Measurements from ENCODE around the gene SOAT2.
"Not testable (repeated sequence)": the region's sequence is repeated elsewhere in the genome, so short reads cannot be mapped to it uniquely, and the experiment has no call there.

Gene SOAT2

DNA sequence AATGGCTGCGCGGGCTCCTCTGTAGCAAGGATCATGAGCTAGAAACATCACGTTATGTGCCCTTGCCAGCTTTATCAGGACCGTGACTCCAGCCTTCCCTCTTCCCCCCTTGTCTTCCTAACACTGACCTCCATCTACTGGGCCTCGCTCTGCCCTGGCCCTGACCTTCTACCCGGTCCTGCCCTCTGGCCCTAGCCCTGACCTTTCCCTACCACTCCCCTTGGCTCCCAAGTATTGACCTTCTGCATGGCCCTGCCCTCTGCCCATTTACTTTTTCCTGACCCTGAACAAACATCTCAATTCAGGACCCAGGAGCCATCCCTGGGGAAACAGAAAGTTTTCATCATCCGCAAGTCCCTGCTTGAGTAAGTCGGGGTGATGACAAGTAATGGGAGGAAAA, 2.0 kb downstream of the SOAT2 start:
- Histone ChIP-seq H2BK5ac (ENCODE audit: low read depth, low read length, poor library complexity, severe bottlenecking) (no peak overlapping the region), H3K27me3 (ENCODE audit: control insufficient read depth in 1 of 2, insufficient read depth in 1 of 2, low read length in 2 of 2) (no peaks in the 10 kb centered on the region), H2BK120ac (ENCODE audit: low read depth, low read length) (no peak overlapping the region), H3K18ac (ENCODE audit: low read depth in 1 of 2, low read length in 2 of 2) (no peak overlapping the region), H3K36me3 (ENCODE audit: control insufficient read depth in 1 of 2, insufficient read depth in 2 of 2, low read depth in 1 of 2, low read length in 2 of 2) (peaks cover 0 to 31% of the 10 kb centered on the region in 2 experiments), H3K14ac (ENCODE audit: low read length in 2 of 2) (no peak overlapping the region), H2BK15ac (ENCODE audit: low read depth, poor library complexity, severe bottlenecking) (peak overlapping the region; percentile 36), H4K8ac (ENCODE audit: low read length) (no peak overlapping the region), H3K9ac (ENCODE audit: low read length) (no peak overlapping the region), H3K9me3 (ENCODE audit: control insufficient read depth, low read length) (no peaks in the 10 kb centered on the region), H3K4ac (ENCODE audit: low read depth in 1 of 2, low read length in 2 of 2) (no peak overlapping the region), H2BK12ac (ENCODE audit: low read length in 2 of 2) (no peak overlapping the region), H3K4me3 (ENCODE audit: insufficient read depth in 1 of 2, low read depth in 1 of 2, low read length in 2 of 2) (no peak overlapping the region), H3K4me1 (ENCODE audit: control insufficient read depth, insufficient read depth, low read depth, low read length) (peaks cover 3% of the 10 kb centered on the region), H3K4me2 (ENCODE audit: low read length, poor library complexity, severe bottlenecking) (no peak overlapping the region), H2AK5ac (ENCODE audit: low read length, severe bottlenecking) (no peak overlapping the region), H2AFZ (ENCODE audit: low read depth, low read length) (no peak overlapping the region), H3K27ac (ENCODE audit: low read length, poor library complexity, severe bottlenecking) (no peak overlapping the region), H4K91ac (ENCODE audit: low read length) (peak overlapping the region; percentile 21), H3K23ac (ENCODE audit: low read length in 2 of 2) (no peak overlapping the region), H3K79me1 (replicated peaks; ENCODE audit: low read length, poor library complexity, severe bottlenecking) (no peaks in the 10 kb centered on the region)
- no peak for DNase-seq
- 92% methylated on average over 8 of the region's 8 CpGs for WGBS

DNA sequence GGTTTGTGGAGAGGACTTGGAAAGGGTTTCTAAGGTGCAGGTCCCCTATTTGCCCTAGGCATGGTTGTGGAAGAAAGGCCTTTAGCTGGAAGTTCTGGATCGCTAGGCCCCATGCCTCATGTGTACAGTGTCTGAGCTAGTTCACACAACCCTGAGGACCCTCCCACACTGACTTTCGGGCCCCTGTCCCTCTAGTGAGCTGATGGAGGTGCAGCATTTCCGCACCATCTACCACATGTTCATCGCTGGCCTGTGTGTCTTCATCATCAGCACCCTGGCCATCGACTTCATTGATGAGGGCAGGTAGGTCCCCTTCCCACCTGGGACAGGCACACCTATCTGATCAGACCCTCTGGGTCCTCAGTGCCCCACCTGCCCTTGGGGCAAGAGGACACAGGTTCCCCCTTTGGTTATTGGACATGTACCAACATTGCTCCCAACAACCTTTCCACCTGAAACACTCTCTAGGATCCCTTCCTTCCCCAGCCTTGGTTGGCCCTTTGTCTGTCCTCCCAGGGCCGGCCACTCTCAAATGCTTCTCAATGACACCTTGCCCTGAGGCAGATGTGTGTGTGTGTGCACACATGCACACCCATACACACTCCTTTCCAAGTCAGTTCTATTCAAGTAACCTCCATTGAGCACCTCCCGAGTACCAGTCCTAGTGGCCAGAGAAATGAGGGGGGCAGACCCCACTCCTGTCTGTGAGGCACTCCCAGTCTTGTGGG, 2.6 kb downstream of the SOAT2 start:
- peaks cover 3% of the 10 kb centered on the region for H3K4me1 ChIP-seq (ENCODE audit: control insufficient read depth, insufficient read depth, low read depth, low read length)
- no peak overlapping the region for H4K91ac ChIP-seq (ENCODE audit: low read length)
- H3K18ac ChIP-seq (ENCODE audit: low read depth in 1 of 2, low read length in 2 of 2) = no peak overlapping the region
- H2AK5ac ChIP-seq (ENCODE audit: low read length, severe bottlenecking) = no peak overlapping the region
- H3K9ac ChIP-seq (ENCODE audit: low read length) = no peak overlapping the region
- H3K14ac ChIP-seq (ENCODE audit: low read length in 2 of 2) = peak overlapping the region in 1 of 2 experiments; percentile 44
- H3K9me3 ChIP-seq (ENCODE audit: control insufficient read depth, low read length) = no peaks in the 10 kb centered on the region
- no peak overlapping the region for H3K4ac ChIP-seq (ENCODE audit: low read depth in 1 of 2, low read length in 2 of 2)
- H3K27ac ChIP-seq (ENCODE audit: low read length, poor library complexity, severe bottlenecking) = no peak overlapping the region
- H2BK5ac ChIP-seq (ENCODE audit: low read depth, low read length, poor library complexity, severe bottlenecking) = no peak overlapping the region
- peaks cover 0 to 24% of the 10 kb centered on the region in 2 experiments for H3K36me3 ChIP-seq (ENCODE audit: control insufficient read depth in 1 of 2, insufficient read depth in 2 of 2, low read depth in 1 of 2, low read length in 2 of 2)
- no peaks in the 10 kb centered on the region for H3K79me1 ChIP-seq (replicated peaks; ENCODE audit: low read length, poor library complexity, severe bottlenecking)
- DNase-seq = no peak
- H2BK12ac ChIP-seq (ENCODE audit: low read length in 2 of 2) = no peak overlapping the region
- no peak overlapping the region for H2BK120ac ChIP-seq (ENCODE audit: low read depth, low read length)
- WGBS = 92% methylated on average over 7 of the region's 7 CpGs
- H4K8ac ChIP-seq (ENCODE audit: low read length) = no peak overlapping the region
- H2AFZ ChIP-seq (ENCODE audit: low read depth, low read length) = no peak overlapping the region
- no peak overlapping the region for H3K4me2 ChIP-seq (ENCODE audit: low read length, poor library complexity, severe bottlenecking)
- H2BK15ac ChIP-seq (ENCODE audit: low read depth, poor library complexity, severe bottlenecking) = no peak overlapping the region
- H3K27me3 ChIP-seq (ENCODE audit: control insufficient read depth in 1 of 2, insufficient read depth in 1 of 2, low read length in 2 of 2) = no peaks in the 10 kb centered on the region
- no peak overlapping the region for H3K4me3 ChIP-seq (ENCODE audit: insufficient read depth in 1 of 2, low read depth in 1 of 2, low read length in 2 of 2)
- no peak overlapping the region for H3K23ac ChIP-seq (ENCODE audit: low read length in 2 of 2)

DNA sequence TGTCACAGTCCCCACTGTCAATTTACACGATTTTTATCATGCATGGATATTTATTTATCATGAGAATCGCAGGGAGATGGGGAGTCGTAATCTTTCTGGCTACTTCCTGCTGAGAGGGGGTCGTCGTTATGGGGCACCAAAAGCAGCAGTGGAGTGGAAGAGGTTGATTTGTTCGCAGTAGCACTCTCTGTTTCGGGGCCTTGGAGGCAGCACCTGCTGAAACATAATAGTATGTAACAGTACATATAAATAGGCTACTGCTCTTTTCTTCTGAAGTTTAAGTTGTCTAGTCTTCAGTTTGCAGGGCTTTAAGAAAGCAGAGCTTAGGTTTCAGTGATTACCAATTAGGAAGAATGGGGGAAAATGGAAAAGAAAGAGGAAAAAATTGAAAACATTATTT, 3.8 kb downstream of the SOAT2 start:
- no peak overlapping the region for H2BK5ac ChIP-seq (ENCODE audit: low read depth, low read length, poor library complexity, severe bottlenecking)
- DNase-seq = no peak
- WGBS = 34% methylated on average over 5 of the region's 7 CpGs

DNA sequence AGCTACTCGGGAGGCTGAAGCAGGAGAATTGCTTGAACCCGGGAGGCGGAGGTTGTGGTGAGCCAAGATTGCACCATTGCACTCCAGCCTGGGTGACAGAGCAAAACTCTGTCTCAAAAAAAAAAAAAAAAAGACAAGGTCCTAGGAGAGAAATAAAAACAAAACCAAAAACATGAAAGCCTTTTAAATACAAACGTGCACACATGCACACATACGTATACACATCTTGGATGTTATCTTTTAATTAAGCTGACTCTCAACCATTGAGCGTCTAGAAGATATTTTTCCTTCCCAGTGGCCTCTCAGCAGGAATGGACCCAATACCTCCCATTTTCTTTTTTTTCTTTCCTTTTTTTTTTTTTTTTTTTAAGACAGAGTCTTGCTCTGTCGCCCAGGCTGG, 9.1 kb downstream of the SOAT2 start:
- DNase-seq; H3K9ac ChIP-seq (ENCODE audit: low read length); H2BK15ac ChIP-seq (ENCODE audit: low read depth, poor library complexity, severe bottlenecking); H3K4me3 ChIP-seq (ENCODE audit: insufficient read depth in 1 of 2, low read depth in 1 of 2, low read length in 2 of 2); H2BK12ac ChIP-seq (ENCODE audit: low read length in 2 of 2); H3K4me2 ChIP-seq (ENCODE audit: low read length, poor library complexity, severe bottlenecking); H2AK5ac ChIP-seq (ENCODE audit: low read length, severe bottlenecking); H3K14ac ChIP-seq (ENCODE audit: low read length in 2 of 2); H3K79me1 ChIP-seq (replicated peaks; ENCODE audit: low read length, poor library complexity, severe bottlenecking); H3K23ac ChIP-seq (ENCODE audit: low read length in 2 of 2); H3K27me3 ChIP-seq (ENCODE audit: control insufficient read depth in 1 of 2, insufficient read depth in 1 of 2, low read length in 2 of 2); H3K36me3 ChIP-seq (ENCODE audit: control insufficient read depth in 1 of 2, insufficient read depth in 2 of 2, low read depth in 1 of 2, low read length in 2 of 2); H4K91ac ChIP-seq (ENCODE audit: low read length); H3K18ac ChIP-seq (ENCODE audit: low read depth in 1 of 2, low read length in 2 of 2); H3K9me3 ChIP-seq (ENCODE audit: control insufficient read depth, low read length); H3K27ac ChIP-seq (ENCODE audit: low read length, poor library complexity, severe bottlenecking); H4K8ac ChIP-seq (ENCODE audit: low read length); H2BK120ac ChIP-seq (ENCODE audit: low read depth, low read length); H3K4ac ChIP-seq (ENCODE audit: low read depth in 1 of 2, low read length in 2 of 2); H2BK5ac ChIP-seq (ENCODE audit: low read depth, low read length, poor library complexity, severe bottlenecking); H3K4me1 ChIP-seq (ENCODE audit: control insufficient read depth, insufficient read depth, low read depth, low read length); H2AFZ ChIP-seq (ENCODE audit: low read depth, low read length): not testable (repeated sequence)
- 92% methylated on average over 6 of the region's 7 CpGs for WGBS

More for the DNA sequence above, 3.8 kb downstream of the SOAT2 start:
- Histone ChIP-seq H3K36me3 (ENCODE audit: control insufficient read depth in 1 of 2, insufficient read depth in 2 of 2, low read depth in 1 of 2, low read length in 2 of 2) (peaks cover 0 to 12% of the 10 kb centered on the region in 2 experiments), H3K9ac (ENCODE audit: low read length) (no peak overlapping the region), H3K14ac (ENCODE audit: low read length in 2 of 2) (no peak overlapping the region), H2BK120ac (ENCODE audit: low read depth, low read length) (no peak overlapping the region), H3K27me3 (ENCODE audit: control insufficient read depth in 1 of 2, insufficient read depth in 1 of 2, low read length in 2 of 2) (no peaks in the 10 kb centered on the region), H3K4me1 (ENCODE audit: control insufficient read depth, insufficient read depth, low read depth, low read length) (peaks cover 3% of the 10 kb centered on the region), H2AK5ac (ENCODE audit: low read length, severe bottlenecking) (no peak overlapping the region), H4K8ac (ENCODE audit: low read length) (no peak overlapping the region), H3K23ac (ENCODE audit: low read length in 2 of 2) (no peak overlapping the region), H3K9me3 (ENCODE audit: control insufficient read depth, low read length) (no peaks in the 10 kb centered on the region), H2BK12ac (ENCODE audit: low read length in 2 of 2) (no peak overlapping the region), H4K91ac (ENCODE audit: low read length) (no peak overlapping the region), H3K4me3 (ENCODE audit: insufficient read depth in 1 of 2, low read depth in 1 of 2, low read length in 2 of 2) (no peak overlapping the region), H2BK15ac (ENCODE audit: low read depth, poor library complexity, severe bottlenecking) (no peak overlapping the region), H3K79me1 (replicated peaks; ENCODE audit: low read length, poor library complexity, severe bottlenecking) (no peaks in the 10 kb centered on the region), H2AFZ (ENCODE audit: low read depth, low read length) (no peak overlapping the region), H3K27ac (ENCODE audit: low read length, poor library complexity, severe bottlenecking) (no peak overlapping the region), H3K4ac (ENCODE audit: low read depth in 1 of 2, low read length in 2 of 2) (no peak overlapping the region), H3K4me2 (ENCODE audit: low read length, poor library complexity, severe bottlenecking) (no peak overlapping the region), H3K18ac (ENCODE audit: low read depth in 1 of 2, low read length in 2 of 2) (no peak overlapping the region)
